A549 treated with Hydrocortisone at 1 μM for 4 hours (cell line): ENCODE results near the gene MTARC2. TPM values are rescaled to one million over a fixed set of nuclear protein-coding genes. Genes with fewer than 3 reads are reported as not detected.

Source experiments
- total RNA-seq: library from RNA; stranded (reverse); fragments of 200-300 nt; extraction: Qiagen RNA extraction; gene quantifications from 5 replicates; pipeline ENCODE4 v1.2.3, GENCODE V29; 2022

The MTARC2 gene
- total RNA-seq = 8.8 to 13.3 TPM (median 12.2 TPM) in 5 replicates

DNA sequence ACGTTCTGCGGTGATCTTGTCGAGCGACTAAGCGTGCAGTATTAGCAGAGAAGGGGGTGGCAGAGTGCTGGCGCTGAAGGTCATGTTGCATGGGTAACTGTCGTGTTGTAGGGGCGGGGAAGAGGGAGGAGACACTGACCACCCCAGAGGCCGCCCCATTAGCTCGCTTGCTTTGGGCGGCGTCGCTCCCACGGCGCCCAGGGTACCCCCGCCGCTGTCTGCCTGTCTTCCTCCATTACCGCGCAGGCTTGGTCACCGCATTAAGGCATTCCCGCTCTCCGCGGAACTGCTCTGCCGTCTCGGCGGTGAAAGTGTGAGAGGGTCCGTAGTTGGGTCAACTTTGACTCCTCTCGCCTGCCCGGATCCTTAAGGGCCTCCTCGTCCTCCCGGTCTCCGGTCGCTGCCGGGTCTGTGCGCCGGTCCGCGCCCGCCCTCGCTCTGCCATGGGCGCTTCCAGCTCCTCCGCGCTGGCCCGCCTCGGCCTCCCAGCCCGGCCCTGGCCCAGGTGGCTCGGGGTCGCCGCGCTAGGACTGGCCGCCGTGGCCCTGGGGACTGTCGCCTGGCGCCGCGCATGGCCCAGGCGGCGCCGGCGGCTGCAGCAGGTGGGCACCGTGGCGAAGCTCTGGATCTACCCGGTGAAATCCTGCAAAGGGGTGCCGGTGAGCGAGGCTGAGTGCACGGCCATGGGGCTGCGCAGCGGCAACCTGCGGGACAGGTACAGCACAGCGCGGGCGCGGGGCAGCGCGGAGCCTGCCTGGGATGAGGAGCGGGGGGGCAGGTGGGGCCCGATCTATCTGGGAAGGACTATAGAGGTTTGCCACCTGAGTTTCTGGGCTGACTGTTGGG is at the start of gene MTARC2:
TSS of gene MTARC2 (plus strand) at position 234 of the 846 bp plus-strand sequence. CDS start at position 444, 210 bp downstream.

DNA sequence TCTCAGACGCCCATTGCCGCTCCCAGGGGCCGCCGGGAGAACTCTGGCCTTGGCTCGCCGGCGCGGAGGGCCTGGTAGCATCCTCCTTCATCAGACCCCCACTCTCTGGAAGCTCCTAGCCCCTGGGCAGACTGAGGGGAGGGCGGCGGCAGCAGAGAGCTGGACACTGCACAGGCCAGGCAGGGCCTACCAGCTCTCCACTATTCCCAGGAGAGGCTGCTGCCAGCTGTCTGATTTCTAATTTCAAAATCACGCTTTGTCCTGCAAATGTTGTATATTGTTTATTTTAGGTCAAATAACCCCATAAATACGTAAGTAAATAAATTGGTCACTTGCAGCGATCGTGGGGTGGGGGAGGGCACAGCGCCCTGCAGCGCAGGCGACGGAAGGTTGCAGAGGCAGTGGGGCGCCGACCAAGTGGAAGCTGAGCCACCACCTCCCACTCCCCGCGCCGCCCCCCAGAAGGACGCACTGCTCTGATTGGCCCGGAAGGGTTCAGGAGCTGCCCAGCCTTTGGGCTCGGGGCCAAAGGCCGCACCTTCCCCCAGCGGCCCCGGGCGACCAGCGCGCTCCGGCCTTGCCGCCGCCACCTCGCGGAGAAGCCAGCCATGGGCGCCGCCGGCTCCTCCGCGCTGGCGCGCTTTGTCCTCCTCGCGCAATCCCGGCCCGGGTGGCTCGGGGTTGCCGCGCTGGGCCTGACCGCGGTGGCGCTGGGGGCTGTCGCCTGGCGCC is 38.4 kb downstream of the MTARC2 start, which contains the start of gene MTARC1:
TSS of gene MTARC1 (plus strand) at position 577 of the 732 bp plus-strand sequence. CDS start at position 609, 32 bp downstream.

Other genes starting within 250 kb of the MTARC2 start
- 0.06 to 0.32 TPM (median 0.10 TPM) in 5 replicates for gene MARK1, start 220.2 kb upstream of the MTARC2 start, total RNA-seq
- 4.6 to 7.0 TPM (median 5.8 TPM) in 5 replicates for gene C1orf115, start 58.0 kb upstream of the MTARC2 start, total RNA-seq
- 7.8 to 9.6 TPM (median 8.7 TPM) in 5 replicates for gene MTARC1, start 38.6 kb downstream of the MTARC2 start, total RNA-seq
- gene HLX, start 131.1 kb downstream of the MTARC2 start, total RNA-seq = 3.3 to 5.6 TPM (median 3.6 TPM) in 5 replicates